GM18951 (cell line): ENCODE results near the gene TBL1X.

Source experiments
- POLR2A ChIP-seq: IDR thresholded peaks from 4 replicates; pipeline ENCODE4 v1.6.1; 2011; ENCODE audit warnings: mild to moderate bottlenecking; ENCODE audit not compliant: insufficient read length, insufficient read depth; ENCODE audit errors: extremely low read depth
- in situ Hi-C: fragments of 300-500 bp; cut with MboI; formaldehyde crosslinking; loops from one replicate; pipeline ENCODE4 v1.12.0; 2022; ENCODE audit warnings: low sequenced_read_pairs, mixed read lengths, inconsistent platforms; ENCODE audit not compliant: unreplicated experiment

Gene TBL1X

GRCh38 chrX:9495496-9495895 is 30.6 kb downstream of the TBL1X start:
- no peak for TF ChIP-seq POLR2A
- in situ Hi-C loops: no loop called here

- in situ Hi-C loops: no loop called here
- no peak for TF ChIP-seq POLR2A
Observed at GRCh38 chrX:9498236-9498635, 33.4 kb downstream of the TBL1X start.

GRCh38 chrX:9500584-9500983 is 35.7 kb downstream of the TBL1X start:
- in situ Hi-C loops: no loop called here
- TF ChIP-seq POLR2A: no peak

GRCh38 chrX:9501362-9501761 is 36.5 kb downstream of the TBL1X start:
- no peak for TF ChIP-seq POLR2A
- in situ Hi-C loops: no loop called here

GRCh38 chrX:9503261-9503660 is 38.4 kb downstream of the TBL1X start:
- in situ Hi-C loops: no loop called here

GRCh38 chrX:9510366-9510765 is 45.5 kb downstream of the TBL1X start:
- in situ Hi-C loops: no loop called here
- no peak for TF ChIP-seq POLR2A

More at GRCh38 chrX:9503261-9503660, 38.4 kb downstream of the TBL1X start:
- no peak for TF ChIP-seq POLR2A

GRCh38 chrX:9510980-9511379 is 46.1 kb downstream of the TBL1X start:
- no peak for TF ChIP-seq POLR2A
- in situ Hi-C loops: no loop called here

- in situ Hi-C loops: no loop called here
- no peak for TF ChIP-seq POLR2A
Observed at GRCh38 chrX:9515489-9515888, 50.6 kb downstream of the TBL1X start.

GRCh38 chrX:9515973-9516538 is 51.2 kb downstream of the TBL1X start:
- no peak for TF ChIP-seq POLR2A
- in situ Hi-C loops: no loop called here

GRCh38 chrX:9516635-9517034 is 51.8 kb downstream of the TBL1X start:
- in situ Hi-C loops: no loop called here
- TF ChIP-seq POLR2A: no peak

GRCh38 chrX:9518051-9518450 is 53.2 kb downstream of the TBL1X start:
- TF ChIP-seq POLR2A: no peak

GRCh38 chrX:9518889-9519288 is 54.0 kb downstream of the TBL1X start:
- no peak for TF ChIP-seq POLR2A
- in situ Hi-C loops: no loop called here

More at GRCh38 chrX:9518051-9518450, 53.2 kb downstream of the TBL1X start:
- in situ Hi-C loops: no loop called here

- in situ Hi-C loops: no loop called here
- no peak for TF ChIP-seq POLR2A
Observed at GRCh38 chrX:9519546-9520216, 54.8 kb downstream of the TBL1X start.

- no peak for TF ChIP-seq POLR2A
- in situ Hi-C loops: no loop called here
Observed at GRCh38 chrX:9520217-9520590, 55.3 kb downstream of the TBL1X start.
